Hepatic stellate cell (primary cell): ENCODE data around the gene NRAS.

Experiments used
- DNase-seq: peaks from one replicate; pipeline ENCODE4 v3.0.0; 2011; ENCODE audit warnings: low spot score

NRAS gene

GRCh38 chr1:114725230-114725629, 8.7 kb upstream of the NRAS start:
- DNase-seq: no peak

- DNase-seq: no peak
Observed at GRCh38 chr1:114723915-114724314, 7.3 kb upstream of the NRAS start.

DNA sequence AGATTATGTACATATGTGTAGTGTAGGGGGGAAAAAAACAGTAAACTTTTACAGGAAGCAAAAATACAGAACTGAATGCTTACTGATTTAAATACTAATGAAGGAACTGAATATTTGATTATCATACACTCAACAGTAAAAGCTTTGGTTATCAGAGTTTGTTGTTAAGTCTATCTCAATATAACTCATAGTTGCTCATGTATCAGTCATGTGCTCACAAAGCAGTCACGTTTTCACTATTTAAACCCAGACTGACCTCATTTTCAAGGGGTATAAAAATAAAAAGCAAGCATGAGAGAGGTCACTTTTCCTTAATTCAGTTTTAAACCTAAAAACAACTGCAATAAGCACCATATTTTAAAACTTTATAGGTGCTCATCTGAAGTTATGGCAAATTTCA, 6.9 kb upstream of the NRAS start:
- no peak for DNase-seq

DNA sequence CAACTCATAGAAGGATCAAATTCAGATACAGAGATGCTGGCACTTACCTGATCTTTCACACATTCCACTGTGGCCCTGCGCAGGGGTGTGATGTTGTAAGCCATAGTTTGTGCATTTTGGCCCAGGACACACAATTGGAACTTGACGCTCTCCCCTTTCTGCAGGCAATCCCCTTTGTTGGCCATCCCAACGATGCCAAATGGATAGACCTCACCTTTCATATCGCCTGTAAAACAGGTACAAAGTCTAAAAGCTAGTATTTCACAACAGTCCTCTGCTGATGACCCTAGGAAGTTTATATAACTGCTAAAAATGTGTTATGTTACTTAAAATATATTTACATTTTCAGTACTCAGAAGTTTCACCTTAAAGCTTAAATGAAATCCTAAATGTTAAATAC, 3.9 kb upstream of the NRAS start:
- DNase-seq: no peak

DNA sequence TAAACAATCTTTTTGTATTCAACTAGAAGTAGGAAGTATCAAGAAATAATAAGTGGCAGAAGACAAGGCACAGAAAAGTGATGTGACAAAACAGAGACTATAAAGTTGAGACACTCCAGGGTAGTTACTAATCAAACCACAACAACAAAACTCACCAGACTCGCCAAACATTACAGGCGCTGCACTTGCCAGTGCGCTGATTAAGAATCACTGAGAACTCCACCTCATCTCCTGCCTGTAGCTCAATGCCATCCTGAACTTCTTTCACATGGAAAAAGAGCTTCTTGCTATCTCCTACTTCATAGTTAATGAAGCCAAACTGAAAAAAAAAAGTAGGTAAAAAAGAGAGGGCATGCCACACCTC, 2.8 kb upstream of the NRAS start:
- DNase-seq: no peak

DNA sequence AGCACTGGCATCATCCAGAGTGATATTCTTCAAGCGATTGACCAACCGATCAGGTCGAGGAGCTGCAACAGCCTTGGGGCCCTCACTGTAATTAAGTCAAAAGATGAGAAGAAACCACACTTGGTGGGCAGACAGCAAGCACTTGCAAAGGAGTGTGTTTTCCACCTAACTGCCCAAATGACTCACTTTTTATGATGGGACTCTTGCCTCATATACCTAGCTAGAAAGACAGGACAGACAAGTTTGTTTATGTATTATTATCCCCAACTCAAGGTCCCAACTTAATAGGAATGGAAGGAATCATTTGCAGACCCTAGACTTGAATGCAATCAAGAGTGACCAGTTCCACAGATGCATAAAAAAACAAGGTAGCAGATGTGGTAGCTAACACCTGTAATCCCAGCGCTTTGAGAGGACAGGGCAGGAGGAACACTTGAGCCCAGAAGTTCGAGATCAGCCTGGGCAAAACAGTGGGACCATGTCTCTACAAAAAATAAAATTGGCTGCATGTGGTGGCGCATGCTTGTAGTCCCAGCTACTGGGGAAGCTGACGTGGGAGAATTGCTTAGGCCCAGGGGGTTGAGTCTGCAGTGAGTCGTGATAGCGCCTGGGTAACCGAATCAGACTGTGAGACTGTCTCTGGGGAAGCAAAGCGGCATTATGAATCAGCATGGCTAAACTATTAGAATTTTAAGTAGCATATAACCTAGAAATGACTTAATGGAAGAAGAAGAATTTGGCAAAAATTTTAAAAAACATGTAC, 2.3 kb upstream of the NRAS start:
- no peak for DNase-seq

GRCh38 chr1:114715952-114716303, 643 bp downstream of the NRAS start:
- DNase-seq: no peak

DNA sequence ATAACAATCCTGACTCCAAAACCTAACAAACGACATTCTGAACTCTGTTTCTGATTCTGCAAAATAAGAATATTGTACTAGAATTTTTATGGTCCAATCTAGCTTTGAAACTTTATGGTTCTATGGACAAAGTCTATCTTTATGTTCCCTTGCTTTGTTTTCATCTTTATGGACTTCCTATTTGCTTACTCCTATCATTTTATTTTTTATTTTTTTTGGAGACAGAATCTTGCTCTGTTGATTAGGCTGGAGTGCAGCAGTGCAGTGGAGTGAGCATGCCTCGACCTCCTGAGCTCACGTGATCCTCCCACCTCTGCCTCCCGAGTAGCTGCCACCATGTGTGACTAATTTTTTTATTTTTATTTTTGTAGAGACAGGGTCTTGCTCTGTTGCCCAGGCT, 3.6 kb downstream of the NRAS start:
- no peak for DNase-seq

- no peak for DNase-seq
Observed at GRCh38 chr1:114710360-114710759, 6.2 kb downstream of the NRAS start.

- no peak for DNase-seq
Observed at GRCh38 chr1:114707604-114708003, 9.0 kb downstream of the NRAS start.

GRCh38 chr1:114703242-114703641, 13.3 kb downstream of the NRAS start:
- no peak for DNase-seq

DNA sequence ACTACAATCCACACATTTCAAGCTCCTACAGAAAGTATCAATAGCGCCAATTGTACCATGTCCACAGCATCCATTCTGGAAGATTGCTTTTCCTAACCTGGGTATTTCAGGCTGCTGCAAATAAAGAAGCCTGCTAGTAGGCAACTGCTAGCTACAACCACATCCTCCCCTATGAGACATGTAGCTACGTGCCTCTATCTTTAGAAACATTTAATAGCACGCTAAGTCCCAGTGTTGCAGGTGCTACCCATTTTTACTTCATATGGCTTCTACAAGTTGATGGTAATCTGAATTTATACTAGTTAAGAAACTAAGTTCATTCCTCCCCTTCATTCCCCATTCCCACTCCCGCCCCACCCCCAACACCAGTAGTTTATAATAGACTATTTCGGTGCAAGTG, 13.8 kb downstream of the NRAS start:
- no peak for DNase-seq

DNA sequence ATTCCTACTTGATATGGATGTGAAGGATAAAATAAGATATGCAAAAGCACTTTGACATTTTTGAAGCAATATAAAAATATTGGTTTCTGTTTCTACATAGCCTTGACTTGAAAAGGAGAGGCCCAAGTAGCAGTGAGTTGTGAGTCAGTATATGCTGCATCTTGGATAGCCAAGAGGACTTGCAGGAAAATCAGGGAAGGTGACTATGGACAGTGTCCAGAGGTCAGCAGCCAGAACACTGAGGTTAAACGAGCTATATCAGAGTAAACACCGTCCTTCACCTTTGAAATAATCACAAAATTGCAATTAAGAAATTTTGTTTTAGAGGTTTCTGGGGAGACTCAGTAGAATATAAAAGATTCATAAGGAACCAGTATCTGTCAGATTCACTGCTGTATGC, 14.6 kb downstream of the NRAS start:
- DNase-seq: no peak

DNA sequence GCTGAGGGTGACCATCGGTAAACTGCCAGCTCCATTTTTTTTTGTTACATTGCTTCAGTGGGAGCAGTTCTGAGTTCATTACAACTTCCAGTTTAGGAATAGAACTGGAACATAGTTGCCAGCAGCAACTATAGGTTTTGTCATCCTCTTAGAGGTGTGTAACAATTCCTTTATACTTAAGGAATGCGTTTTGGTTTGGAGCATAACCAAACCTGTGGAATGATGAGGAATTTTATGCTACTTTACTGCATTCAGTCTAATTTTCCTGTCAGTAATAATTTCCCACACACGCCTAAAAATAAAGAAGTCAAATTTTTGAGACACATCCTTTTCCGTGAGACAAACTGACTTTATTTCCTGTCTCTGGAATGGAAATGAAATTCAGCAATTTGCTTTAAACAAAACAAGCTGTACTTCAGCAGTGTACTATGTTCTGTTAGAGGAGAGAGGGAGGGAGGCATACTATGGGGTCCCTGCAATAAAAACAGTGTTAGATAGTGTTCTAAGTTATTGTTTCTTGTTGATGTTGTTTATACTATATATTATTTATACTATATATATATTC, 16.5 kb downstream of the NRAS start:
- DNase-seq: no peak

DNA sequence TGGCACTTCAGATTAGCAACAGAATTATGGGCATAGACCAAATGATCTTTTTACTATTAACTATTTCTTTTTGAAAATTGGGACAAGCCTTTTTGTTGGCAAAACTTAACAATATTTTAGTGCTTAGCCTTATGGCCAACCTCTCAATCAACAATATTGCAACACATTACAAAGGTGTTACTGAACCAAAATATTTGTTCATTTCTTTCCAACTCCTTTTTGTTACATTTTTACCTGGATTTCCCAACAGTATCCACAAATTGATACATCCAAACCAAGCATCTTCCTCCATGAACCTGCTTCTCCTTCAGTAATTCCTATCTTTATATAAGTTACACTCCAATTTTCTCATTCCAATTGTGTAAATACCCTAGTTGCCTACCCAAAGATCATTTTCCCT, 19.8 kb downstream of the NRAS start:
- DNase-seq: no peak

GRCh38 chr1:114695430-114696058, 21.0 kb downstream of the NRAS start, which contains the start of gene AMPD1:
TSS of gene AMPD1 (minus strand) at chr1:114695546. CDS start at chr1:114695471, 75 bp downstream.
- DNase-seq: no peak

DNA sequence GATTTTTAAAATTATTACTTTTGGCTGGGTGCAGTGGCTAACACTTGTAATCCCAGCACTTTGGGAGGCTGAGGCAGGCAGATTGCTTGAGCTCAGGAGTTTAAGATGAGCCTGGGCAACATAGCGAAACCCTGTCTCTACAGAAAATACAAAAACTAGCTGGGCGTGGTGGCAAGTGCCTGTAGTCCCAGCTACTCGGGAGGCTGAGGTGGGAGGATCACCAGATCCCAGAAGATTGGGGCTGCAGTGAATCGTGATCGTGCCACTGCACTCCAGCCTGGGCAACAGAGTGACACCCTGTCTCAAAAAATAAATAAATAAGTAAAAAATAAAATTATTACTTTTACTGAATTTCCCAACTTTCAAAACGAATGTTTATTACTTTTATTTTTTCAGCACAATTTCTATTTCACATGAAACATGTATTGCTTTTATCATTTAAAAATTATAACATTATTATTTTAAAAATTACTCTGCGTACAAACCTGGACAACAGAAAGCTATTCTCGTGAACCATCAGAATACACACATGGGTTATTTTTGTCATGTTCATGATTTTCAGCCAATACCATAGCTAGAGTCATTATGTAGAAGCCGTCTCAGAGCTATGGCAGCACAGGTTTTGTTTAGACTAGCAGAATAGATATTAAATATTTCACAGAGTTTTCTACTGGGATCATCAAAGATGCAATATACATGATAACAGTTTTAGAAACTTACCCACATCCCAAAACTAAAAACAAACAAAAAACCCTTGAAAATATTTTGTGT, 21.8 kb downstream of the NRAS start:
- no peak for DNase-seq

DNA sequence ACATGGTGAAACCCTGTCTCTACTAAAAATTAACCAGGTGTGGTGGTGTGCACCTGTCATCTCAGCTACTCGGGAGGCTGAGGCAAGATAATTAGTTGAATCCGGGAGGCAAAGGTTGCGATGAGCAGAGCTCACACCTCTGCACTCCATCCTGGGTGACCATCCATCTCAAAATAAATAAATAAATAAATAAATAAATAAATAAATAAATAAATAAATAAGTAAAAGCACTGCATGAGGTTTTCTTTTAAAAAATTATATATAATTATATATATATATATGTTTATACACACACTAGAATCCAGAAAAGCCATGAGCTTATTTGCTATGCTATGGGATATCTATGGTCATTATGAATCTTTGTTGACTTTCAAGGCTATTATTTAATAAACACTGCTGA, 23.6 kb downstream of the NRAS start:
- no peak for DNase-seq

GRCh38 chr1:114691061-114691460, 25.5 kb downstream of the NRAS start:
- no peak for DNase-seq

DNA sequence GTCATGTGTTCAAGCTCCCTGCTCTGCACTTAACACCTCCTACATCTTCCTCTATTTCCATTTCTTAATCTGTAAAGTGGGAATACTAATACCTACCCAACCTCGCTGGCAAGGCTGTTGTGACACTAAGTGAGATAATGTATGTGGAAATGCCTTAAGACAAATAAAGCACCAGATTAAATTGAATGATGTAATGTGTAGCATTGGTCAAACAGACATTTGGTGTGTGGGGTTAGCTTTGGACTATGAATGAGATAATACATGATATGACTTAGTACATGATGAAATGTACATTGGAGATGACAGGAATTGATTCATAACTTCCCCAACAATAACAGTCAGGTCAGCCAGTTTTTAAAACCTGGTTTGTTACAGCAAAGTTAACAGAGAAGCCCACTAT, 26.4 kb downstream of the NRAS start:
- DNase-seq: no peak

- no peak for DNase-seq
Observed at GRCh38 chr1:114688526-114688925, 28.0 kb downstream of the NRAS start.

GRCh38 chr1:114685851-114686250, 30.7 kb downstream of the NRAS start:
- no peak for DNase-seq

DNA sequence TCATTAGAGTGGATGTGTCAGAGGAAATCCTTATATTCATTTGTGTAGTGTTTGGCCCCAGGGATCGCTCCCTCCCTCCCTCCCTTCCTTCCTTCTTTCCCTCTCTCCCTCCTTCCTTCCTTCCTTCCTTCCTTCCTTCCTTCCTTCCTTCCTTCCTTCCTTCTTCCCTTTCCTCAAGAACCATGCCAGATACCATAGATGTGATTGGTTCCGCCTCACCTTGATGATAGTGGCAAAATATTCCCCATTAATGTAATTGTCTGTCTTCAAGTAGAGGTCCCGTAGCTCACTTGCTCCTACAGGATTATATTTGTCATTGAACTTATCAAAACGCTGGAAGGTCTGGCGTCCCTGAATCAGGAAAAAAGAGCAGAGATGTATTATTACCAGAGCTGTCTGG, 38.9 kb downstream of the NRAS start:
- no peak for DNase-seq
